NCI-H510A (cell line): ENCODE measurements around the gene FGL2.
"Not testable (repeated sequence)": the region's sequence is repeated elsewhere in the genome, so short reads cannot be mapped to it uniquely, and the experiment has no call there.

Experiments used
- DNase-seq: peaks from one replicate; lab custom pipeline; 2025; lab: John Stamatoyannopoulos, UW

The FGL2 gene

GRCh38 chr7:77216181-77216845 is 16.7 kb upstream of the FGL2 start:
- no peak for DNase-seq

DNA sequence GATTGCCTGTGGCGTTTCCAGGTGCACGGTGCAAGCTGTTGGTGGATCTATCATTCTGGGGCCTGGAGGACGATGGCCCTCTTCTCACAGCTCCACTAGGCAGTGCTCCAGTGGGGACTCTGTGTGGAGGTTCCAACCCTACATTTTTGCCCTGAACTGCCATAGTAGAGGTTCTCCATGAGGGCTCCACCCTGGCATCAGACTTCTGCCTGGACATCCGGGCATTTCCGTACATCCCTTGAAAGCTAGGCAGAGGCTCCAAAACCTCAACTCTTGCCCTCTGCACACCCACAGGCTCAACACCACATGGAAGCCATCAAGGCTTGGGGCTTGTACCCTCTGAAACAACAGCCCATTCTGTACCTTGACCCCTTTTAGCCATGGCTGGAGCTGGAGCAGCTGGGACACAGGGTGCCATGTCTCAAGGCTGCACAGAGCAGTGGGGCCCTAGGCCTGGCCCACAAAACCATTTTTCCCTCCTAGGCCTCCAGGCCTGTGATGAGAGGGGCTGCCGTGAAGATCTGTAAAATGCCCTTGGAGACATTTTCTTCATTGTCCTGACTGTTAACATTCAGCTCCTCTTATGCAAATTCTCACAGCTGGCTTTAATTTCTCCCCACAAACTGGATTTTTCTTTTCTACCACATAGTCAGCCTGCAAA is 10.0 kb upstream of the FGL2 start:
- no peak for DNase-seq

DNA sequence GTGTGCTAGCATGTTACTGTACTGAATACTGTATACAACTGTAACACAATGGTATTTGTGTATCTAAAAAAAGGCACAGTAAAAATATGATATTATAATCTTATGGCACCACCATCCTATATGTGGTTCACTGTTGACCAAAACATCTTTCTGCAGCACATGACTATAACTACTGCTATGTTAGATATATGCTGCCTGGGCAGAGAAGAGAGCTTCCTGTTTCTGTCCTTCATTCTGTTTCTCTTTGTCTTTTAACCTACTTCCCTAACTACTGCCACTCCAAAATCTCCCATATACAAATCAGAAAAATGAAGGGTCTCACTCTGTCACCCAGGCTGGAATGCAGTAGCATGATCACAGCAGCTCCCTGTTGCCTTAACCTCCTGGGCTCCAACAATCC is 8.8 kb upstream of the FGL2 start:
- DNase-seq, result no peak

DNA sequence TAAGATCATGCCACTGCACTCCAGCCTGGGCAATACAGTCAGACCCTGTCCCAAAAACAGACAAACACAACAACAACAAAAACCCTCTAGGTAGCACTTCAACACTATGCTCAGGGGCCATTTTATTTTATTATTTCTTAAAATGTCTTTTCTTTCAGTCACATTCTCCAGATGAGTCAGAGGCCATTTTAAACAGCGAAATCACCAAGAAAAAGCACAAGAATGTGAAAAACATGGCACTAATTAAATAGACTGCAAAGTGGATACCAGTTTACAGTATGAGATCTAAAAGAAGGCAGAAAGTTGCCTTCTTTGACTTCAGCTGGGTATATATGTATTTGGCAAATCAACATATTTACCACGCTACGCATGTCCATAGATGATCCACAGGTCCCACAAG is 6.1 kb upstream of the FGL2 start:
- no peak for DNase-seq

GRCh38 chr7:77202481-77202976 is 2.9 kb upstream of the FGL2 start:
- no peak for DNase-seq

DNA sequence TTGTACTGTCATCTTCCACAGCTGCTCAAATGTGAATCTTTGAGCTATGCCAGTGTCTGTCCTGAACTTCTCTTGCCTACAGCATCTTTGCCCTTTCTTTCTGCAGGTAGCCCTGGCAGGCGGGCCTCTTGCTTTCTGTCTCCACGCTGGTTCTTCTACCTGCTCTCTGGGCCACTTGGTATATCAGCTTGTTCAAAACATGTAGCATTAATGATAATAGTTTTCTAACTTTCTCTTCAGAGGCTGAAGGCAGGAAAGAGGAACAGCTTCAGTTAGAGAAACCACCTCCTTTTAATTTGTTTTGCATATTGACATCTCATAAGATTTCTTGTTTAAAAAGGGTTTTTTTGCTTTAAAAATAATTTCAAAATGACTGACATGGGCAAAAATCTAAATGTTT is 923 bp upstream of the FGL2 start:
- DNase-seq, result no peak

DNA sequence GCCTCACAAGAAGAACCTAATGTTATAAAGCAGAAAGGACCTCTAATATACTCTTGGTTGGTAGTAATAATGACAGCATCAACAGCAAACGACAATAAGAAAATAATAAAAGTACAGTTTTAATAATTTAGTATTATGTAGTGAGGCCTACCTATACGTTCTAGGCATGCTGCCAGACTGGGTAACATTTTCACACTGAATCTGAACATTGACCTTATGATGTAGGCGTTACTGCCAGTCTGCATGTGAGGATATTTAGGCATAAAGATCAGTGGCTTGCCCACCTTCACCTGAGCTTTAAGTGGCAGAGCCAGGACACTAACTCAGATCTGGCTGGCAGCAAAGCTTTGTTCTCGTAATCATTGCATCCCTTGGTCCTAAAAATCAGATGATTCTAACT is 2.5 kb downstream of the FGL2 start:
- DNase-seq, result no peak

GRCh38 chr7:77188731-77189437 is 10.7 kb downstream of the FGL2 start:
- no peak for DNase-seq

DNA sequence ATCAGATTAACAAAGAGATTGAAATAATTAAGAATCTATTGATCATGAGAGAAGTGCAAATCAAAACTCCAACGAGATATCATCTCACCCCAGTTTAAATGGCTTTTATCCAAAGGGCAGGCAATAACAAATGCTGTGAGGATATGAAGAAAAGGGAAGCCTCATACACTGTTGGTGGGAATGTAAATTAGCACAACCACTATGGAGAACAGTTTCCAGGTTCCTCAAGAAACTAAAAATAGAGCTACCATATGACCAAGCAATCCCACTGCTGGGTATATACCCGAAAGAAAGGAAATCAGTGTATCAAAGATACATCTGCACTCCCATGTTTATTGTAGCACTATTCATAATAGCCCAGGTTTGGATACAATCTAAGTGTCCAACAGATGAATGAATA is 13.8 kb downstream of the FGL2 start:
- DNase-seq, result no peak

- no peak for DNase-seq
Measured at GRCh38 chr7:77184990-77185389, 14.6 kb downstream of the FGL2 start.

DNA sequence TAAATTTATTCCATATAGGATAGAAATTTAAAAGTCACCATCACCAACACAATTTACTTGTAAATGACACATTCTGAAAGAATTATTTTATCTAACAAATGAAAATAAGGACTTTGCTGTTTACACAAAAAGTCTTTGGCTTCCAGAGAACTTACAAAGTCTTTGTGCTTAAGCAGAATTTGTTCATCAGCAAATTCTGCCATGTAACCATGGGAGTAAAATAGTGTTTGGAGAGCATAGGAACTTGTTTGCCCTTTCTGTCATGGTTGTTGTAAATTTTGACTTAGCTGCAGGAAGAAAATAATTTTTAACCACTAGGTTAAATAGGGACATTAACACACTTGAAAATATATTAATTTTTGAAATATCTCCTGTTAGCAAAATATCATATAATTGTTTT is 15.2 kb downstream of the FGL2 start:
- no peak for DNase-seq

DNA sequence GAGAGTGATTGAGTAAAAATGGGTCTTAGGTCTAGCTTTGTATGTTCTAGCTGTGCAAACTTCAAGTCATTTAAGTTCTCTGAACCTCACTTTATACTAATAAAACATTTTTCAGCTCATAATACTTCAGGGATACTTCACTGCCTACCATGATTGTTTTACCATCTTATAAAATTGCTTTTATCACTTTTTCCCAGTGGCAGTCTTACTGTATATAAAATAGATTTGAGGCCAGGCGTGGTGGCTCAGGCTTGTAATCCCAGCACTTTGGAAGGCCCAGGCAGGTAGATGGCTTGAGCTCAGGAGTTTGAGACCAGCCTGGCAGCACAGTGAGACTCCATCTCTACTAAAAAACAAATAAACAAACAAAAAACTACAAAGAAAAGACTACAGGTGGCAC is 17.4 kb downstream of the FGL2 start:
- no peak for DNase-seq

- no peak for DNase-seq
Measured at GRCh38 chr7:77181734-77182133, 17.9 kb downstream of the FGL2 start.

- DNase-seq, result no peak
Measured at GRCh38 chr7:77181015-77181595, 18.5 kb downstream of the FGL2 start.

- DNase-seq, result not testable (repeated sequence)
Measured at GRCh38 chr7:77178024-77178423, 21.6 kb downstream of the FGL2 start.

- not testable (repeated sequence) for DNase-seq
Measured at GRCh38 chr7:77177321-77177904, 22.2 kb downstream of the FGL2 start.

GRCh38 chr7:77175274-77175800 is 24.3 kb downstream of the FGL2 start:
- not testable (repeated sequence) for DNase-seq

- DNase-seq, result not testable (repeated sequence)
Measured at GRCh38 chr7:77174418-77174817, 25.2 kb downstream of the FGL2 start.

- not testable (repeated sequence) for DNase-seq
Measured at GRCh38 chr7:77172437-77173172, 27.0 kb downstream of the FGL2 start.

DNA sequence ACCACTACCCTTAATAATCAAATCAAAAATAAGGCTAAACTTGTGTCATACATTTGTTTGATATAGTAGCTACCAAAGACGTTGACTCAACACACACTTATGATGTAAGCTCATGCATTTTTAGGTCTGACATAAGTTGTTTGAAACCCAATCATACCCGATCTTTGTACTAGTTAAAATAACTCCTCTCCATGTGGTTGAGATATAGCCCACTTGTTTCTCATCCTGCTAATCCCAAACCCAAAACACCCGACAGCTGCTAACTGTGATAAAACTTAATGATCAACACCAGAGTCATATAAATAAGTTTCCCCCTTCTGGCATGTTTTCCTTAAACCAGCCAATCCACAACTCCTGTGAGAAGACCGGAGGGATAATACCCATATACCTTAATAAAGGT is 28.5 kb downstream of the FGL2 start:
- not testable (repeated sequence) for DNase-seq

DNA sequence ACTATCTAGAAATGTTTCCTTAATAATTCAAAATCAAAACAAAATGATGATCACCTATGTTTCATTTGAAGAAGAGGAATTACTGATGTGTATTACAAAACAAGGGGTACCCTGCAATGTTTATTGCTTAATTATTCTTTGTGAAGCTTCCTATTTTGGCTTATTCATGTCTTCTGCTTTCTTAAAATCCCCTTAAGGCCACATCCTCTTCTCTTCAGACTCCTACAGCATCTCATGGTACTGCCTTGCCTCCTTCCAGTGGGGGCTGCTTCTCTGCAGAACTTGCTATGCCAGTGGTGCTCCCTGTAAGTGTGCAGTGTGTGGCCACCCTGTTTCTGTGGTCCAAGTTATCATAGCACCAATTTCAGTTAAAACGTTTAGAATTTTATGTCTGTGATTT is 42.2 kb downstream of the FGL2 start:
- DNase-seq, result no peak
